Pancreas (tissue), 10 donors: Measurements from ENCODE around the gene HTT. TPM values are rescaled to one million over a fixed set of nuclear protein-coding genes. Genes with fewer than 3 reads are reported as not detected.

Source experiments
- ATAC-seq, 4 donors: fragments of 200-7000 bp; cut with Tn5 transposase; one replicate each; pipeline versions ENCODE4 v1.8.0 to v1.9.1; 2020; ENCODE audit warnings: mild to moderate bottlenecking in 4 of 4, moderate library complexity in 4 of 4
- DNase-seq, 6 donors: peaks; one replicate each; pipeline ENCODE4 v3.0.0-alpha.2; 2020
- FAIRE-seq: peaks from 2 replicates; lab custom pipeline; 2012; peaks lifted over from hg19 to GRCh38; lab: Jason Lieb, UNC
- H3K27ac ChIP-seq, 4 donors: fragments of 200-600 bp; sonication (generic); 1 replicate in 3 of 4; 2 replicates in 1 of 4; pipeline versions ENCODE4 v1.5.0 to v1.8.0; 2020
- H3K27me3 ChIP-seq, 4 donors: fragments of 200-600 bp; one replicate each; pipeline ENCODE4 v1.8.0; 2021
- H3K36me3 ChIP-seq, 3 donors: fragments of 200-600 bp; sonication (generic) in 1 of 3; one replicate each; pipeline versions ENCODE4 v1.5.0 to v1.8.0; 2020 to 2021
- H3K4me1 ChIP-seq, 3 donors: fragments of 200-600 bp; one replicate each; pipeline ENCODE4 v1.8.0; 2021
- H3K4me3 ChIP-seq, 4 donors: fragments of 200-600 bp; sonication (generic) in 2 of 4; one replicate each; pipeline versions ENCODE4 v1.5.0 to v1.8.0; 2020 to 2021
- H3K9me3 ChIP-seq, 4 donors: fragments of 200-600 bp; one replicate each; pipeline ENCODE4 v1.8.0; 2021
- CTCF ChIP-seq, 4 donors: fragments of 200-600 bp; sonication (generic) in 3 of 4; IDR thresholded peaks; one replicate each; pipeline versions ENCODE4 v1.5.0 to v1.8.0; 2021; ENCODE audit warnings: antibody characterized with exemption in 4 of 4
- WGBS, 2 donors: extraction: QIAGEN DNeasy Blood & Tissue Kit; methylation state at CpG; one replicate each; pipeline ENCODE4 v1.1.7; 2013; 5-methylcytosine and 5-hydroxymethylcytosine counted together
- intact Hi-C, 3 donors: fragments of 100-400 bp; cut with DNase I; formaldehyde crosslinking; loops; one replicate each; pipeline versions ENCODE4 v1.11.1 to v1.14.2; 2022
- polyA plus RNA-seq, 2 donors: library from polyadenylated mRNA; stranded (reverse); fragments of 200-250 nt; gene quantifications; one replicate each; pipeline ENCODE4 v1.2.3, GENCODE V29; 2013
- total RNA-seq, 6 donors: library from RNA; stranded (reverse); fragmentation: NEBNext Ultra II Directional in 4 of 6; extraction: Animal tissue kit (Norgen Biotek cat#: 25700) in 4 of 6; gene quantifications; one replicate each; pipeline versions ENCODE4 v1.2.1 to v1.2.4, GENCODE V29; 2021 to 2023
- donor health status: healthy with polysubstance abuse.
- donor health status: DM: no; HTN: no; CAD: no; lungs with moderate emphysema.
- donor health status: DM: no; HTN: no; CAD: no.
- donor health status: control.
- donor health status: control.
- donor health status: Bipolar disorder and iron deficiency.
- donor health status: DM: yes; HTN: yes; CAD: no.
- donor health status: DM: no; HTN: no; CAD: no.
- donor health status: DM: no; HTN: no; CAD: no.
- donor health status: DM: yes; HTN: yes; CAD: no.

HTT gene
- total and polyA plus RNA-seq, 8 donors, result 23.1 to 55.2 (median 42.7) TPM

DNA sequence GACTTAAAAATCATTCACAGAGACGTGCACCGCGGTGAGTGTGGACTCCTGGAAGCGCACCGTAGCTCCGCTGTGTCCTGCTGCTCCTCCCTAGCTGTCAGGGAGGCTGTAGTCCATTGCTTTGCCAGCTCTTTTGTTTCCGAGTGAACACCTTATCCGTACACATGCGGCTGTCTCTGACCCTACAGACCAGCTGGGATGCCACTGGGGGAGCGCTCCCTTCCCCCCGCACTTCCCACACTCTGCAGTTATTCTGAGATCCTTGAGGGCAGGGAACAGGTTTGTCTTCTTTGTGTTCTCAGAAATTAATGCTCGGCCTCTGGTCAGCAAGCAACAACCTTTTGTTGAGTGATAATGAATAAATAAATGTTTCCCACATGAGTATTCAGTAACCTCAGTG lies 140.8 kb downstream of the HTT start:
- H3K27ac ChIP-seq, result no peak overlapping the region
- intact Hi-C loops, result no loop called here
- TF ChIP-seq CTCF (IDR thresholded peaks at IDR 0.05), result no peak
- DNase-seq (peak in 1 of 6 donors; percentile 8), FAIRE-seq (no peak), ATAC-seq (no peak)
- H3K36me3 ChIP-seq, result peaks cover 5 to 79% (median 47%) of the 10 kb centered on the region in 3 donors
- H3K9me3 ChIP-seq, result no peaks in the 10 kb centered on the region
- H3K4me3 ChIP-seq, result no peak overlapping the region
- no peaks in the 10 kb centered on the region for H3K4me1 ChIP-seq
- WGBS, 2 donors, result 77 to 83% methylated on average over 12 of the region's 12 CpGs
- no peaks in the 10 kb centered on the region for H3K27me3 ChIP-seq

- Histone ChIP-seq H3K27me3 (no peaks in the 10 kb centered on the region), H3K27ac (no peak overlapping the region), H3K4me3 (no peak overlapping the region), H3K36me3 (peaks cover 5 to 82% (median 49%) of the 10 kb centered on the region in 3 donors), H3K9me3 (no peaks in the 10 kb centered on the region), H3K4me1 (no peaks in the 10 kb centered on the region)
- DNase-seq, result peak in 2 of 6 donors; percentile 6 to 16
- intact Hi-C loops, result no loop called here
- no peak for TF ChIP-seq CTCF (IDR thresholded peaks at IDR 0.05)
- WGBS, 2 donors, result 94 to 96% methylated on average over 4 of the region's 4 CpGs
- ATAC-seq, result no peak
- FAIRE-seq, result no peak
Observed at GRCh38 chr4:3215733-3216132, 141.3 kb downstream of the HTT start.

DNA sequence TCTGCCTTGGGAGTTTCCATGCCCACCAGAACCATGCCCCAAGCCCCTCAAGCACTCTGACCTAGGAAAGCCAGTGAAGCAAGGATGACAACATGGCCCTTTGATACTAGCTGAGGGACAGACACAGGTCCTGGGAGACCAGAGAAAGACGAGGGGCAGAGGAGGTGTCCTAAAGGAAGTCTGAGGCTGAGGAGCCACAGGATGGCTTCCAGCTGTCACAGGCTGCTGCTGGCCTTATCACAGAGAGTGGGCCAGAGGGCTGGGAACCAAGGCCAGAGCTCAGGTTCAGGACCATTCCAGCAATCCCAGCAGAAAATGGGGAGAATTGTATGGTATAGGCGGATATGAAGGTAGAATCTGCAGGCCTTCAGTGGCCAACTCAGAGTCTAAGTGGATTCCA lies 142.8 kb downstream of the HTT start:
- Histone ChIP-seq H3K27ac (no peak overlapping the region), H3K4me1 (no peaks in the 10 kb centered on the region), H3K4me3 (no peak overlapping the region), H3K36me3 (peaks cover 5 to 90% (median 42%) of the 10 kb centered on the region in 3 donors), H3K9me3 (no peaks in the 10 kb centered on the region), H3K27me3 (no peaks in the 10 kb centered on the region)
- TF ChIP-seq CTCF (IDR thresholded peaks at IDR 0.05), result no peak
- intact Hi-C loops, result no loop called here
- 91 to 95% methylated on average over 2 of the region's 2 CpGs for WGBS, 2 donors
- DNase-seq, result peak in 1 of 6 donors; percentile 23
- no peak for ATAC-seq
- no peak for FAIRE-seq

GRCh38 chr4:3217771-3218170 lies 143.3 kb downstream of the HTT start:
- ATAC-seq (no peak), FAIRE-seq (no peak), DNase-seq (peak in 1 of 6 donors; percentile 34)
- H3K27ac ChIP-seq, result no peak overlapping the region
- intact Hi-C loops, result no loop called here
- no peaks in the 10 kb centered on the region for H3K9me3 ChIP-seq
- no peaks in the 10 kb centered on the region for H3K27me3 ChIP-seq
- no peaks in the 10 kb centered on the region for H3K4me1 ChIP-seq
- TF ChIP-seq CTCF (IDR thresholded peaks at IDR 0.05), result no peak
- 92 to 96% methylated on average over 16 of the region's 16 CpGs for WGBS, 2 donors
- no peak overlapping the region for H3K4me3 ChIP-seq
- peaks cover under 1 to 91% (median 37%) of the 10 kb centered on the region in 3 donors for H3K36me3 ChIP-seq

DNA sequence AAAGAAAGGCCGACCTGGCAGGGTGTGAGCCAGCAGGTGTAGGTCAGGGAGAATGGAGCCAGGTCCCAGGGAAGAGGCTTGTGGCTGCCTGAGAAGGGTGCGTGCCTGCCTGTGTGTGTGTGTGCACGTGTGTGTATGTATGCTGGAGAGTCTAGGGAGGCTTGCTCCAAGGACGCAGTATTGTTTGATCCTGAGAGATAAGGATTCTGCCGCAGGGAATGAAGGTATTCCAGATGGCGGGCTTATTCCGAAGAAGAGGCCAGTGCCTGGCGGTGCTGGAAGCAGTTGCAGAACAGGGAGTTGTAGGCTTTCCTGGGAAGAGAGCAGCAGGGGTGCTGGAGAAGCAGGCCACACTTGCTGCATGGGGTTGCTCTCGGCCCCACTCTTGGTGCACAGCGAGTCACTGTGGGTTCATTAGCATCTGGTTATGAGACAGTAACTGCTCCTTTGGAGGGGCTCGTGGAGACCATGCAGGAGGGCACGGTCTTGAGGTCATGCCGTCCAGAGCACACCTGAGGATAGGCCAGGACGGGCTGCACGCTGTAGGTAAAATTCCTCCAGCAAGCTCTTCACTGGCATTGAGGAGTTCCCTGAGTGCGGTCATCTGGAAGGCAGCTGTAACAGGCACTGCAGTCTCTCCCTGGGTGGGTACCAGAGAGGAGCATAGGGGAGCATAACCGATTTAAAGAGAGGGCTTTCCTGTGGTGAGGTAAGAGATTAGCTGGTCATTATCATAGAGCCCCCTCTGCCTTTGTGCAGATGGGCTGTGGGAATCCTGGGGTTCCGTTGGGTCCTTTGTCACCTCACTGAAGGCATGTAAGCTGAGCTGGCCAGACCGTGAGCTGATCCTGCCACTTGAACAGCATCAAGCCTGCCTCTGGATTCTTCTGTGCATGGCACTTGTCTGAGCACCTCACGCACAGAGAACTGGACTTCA lies 144.6 kb downstream of the HTT start:
- ATAC-seq (peak in 2 of 4 donors; percentile 12 to 20), FAIRE-seq (no peak), DNase-seq (peak in 1 of 6 donors; percentile 29)
- Histone ChIP-seq H3K36me3 (peaks cover 0 to 91% (median 38%) of the 10 kb centered on the region in 3 donors), H3K9me3 (no peaks in the 10 kb centered on the region), H3K4me1 (no peaks in the 10 kb centered on the region), H3K4me3 (no peak overlapping the region), H3K27me3 (no peaks in the 10 kb centered on the region), H3K27ac (no peak overlapping the region)
- no peak for TF ChIP-seq CTCF (IDR thresholded peaks at IDR 0.05)
- intact Hi-C loops, result no loop called here
- 79 to 82% methylated on average over 20 of the region's 20 CpGs for WGBS, 2 donors
